Measurements from ENCODE around the gene WSB2. TPM values are rescaled to one million over a fixed set of nuclear protein-coding genes. Genes with fewer than 3 reads are reported as not detected.
"Not testable (repeated sequence)": the region's sequence is repeated elsewhere in the genome, so short reads cannot be mapped to it uniquely, and the experiment has no call there.

Gene WSB2
- total RNA-seq, 2 experiments from 2014 or later = 44.3 to 46.4 TPM

DNA sequence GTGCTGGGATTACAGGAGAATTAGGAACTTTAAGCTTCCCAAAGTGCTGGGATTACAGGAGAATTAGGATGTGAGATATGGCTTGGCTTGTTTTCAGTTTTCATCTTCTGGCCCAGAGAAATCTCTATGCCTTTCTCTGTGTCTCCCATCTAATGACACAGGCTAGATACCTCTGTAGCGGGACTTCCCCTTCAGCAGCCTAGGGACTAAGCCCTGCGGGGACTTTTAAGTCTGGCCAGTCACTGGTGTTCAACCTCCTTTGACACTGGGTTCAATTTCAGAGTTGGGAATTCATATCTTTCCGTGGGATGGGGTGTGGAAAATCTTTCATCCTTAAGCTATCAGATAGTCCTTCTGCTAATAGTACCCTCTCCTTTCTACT lies 38.3 kb downstream of the WSB2 start:
- Mint-ChIP-seq H3K27ac (no peak overlapping the region), H3K27me3 (no peaks in the 10 kb centered on the region), H3K9me3 (no peaks in the 10 kb centered on the region), H3K36me3 (ENCODE audit: low read depth) (peaks cover 67% of the 10 kb centered on the region), H3K4me1 (peaks cover 12% of the 10 kb centered on the region), H3K4me3 (no peak overlapping the region)
- ChIA-PET POLR2A (no interaction called here), CTCF (interaction anchor here (1.3 kb wide), 1 partner anchor 11 kb away, joined by 5 read pairs; no protein-coding TSS in a partner anchor)
- no peak for DNase-seq

GRCh38 chr12:118022097-118022727 lies 38.8 kb downstream of the WSB2 start:
- H3K4me1 Mint-ChIP-seq = peaks cover 17% of the 10 kb centered on the region
- CTCF ChIA-PET = interaction anchor here (1.3 kb wide), 1 partner anchor 11 kb away, joined by 5 read pairs; no protein-coding TSS in a partner anchor
- peak overlapping the region; percentile 28 for H3K27ac Mint-ChIP-seq
- H3K4me3 Mint-ChIP-seq, POLR2A ChIA-PET, H3K9me3 Mint-ChIP-seq, H3K27me3 Mint-ChIP-seq, DNase-seq: not testable (repeated sequence)
- peaks cover 62% of the 10 kb centered on the region for H3K36me3 Mint-ChIP-seq (ENCODE audit: low read depth)

- no peak overlapping the region for H3K4me3 Mint-ChIP-seq
Measured at GRCh38 chr12:118020036-118020435, 40.9 kb downstream of the WSB2 start.

DNA sequence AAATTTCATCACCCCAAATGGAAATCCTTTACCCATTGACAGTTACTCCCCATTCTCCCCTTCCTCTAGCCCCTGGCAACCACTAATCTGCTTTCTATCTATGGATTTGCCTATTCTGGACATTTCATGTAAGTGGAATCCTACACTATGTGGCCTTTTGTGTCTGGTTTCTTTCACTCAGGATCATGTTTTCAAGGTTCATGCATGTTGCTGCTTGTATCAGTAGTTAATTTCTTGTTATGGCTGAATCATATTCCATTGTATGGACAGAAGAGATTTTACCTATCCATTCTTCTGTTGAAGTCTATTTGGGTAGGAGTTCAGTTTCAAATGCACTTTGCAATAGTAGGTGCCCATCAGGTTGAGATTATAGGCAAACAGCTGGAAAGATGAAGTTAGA lies 43.1 kb downstream of the WSB2 start:
- peaks cover 8% of the 10 kb centered on the region for H3K27me3 Mint-ChIP-seq
- H3K36me3 Mint-ChIP-seq (ENCODE audit: low read depth) = peaks cover 36% of the 10 kb centered on the region
- H3K27ac Mint-ChIP-seq = peak overlapping the region; percentile 72
- ChIA-PET POLR2A (no interaction called here), CTCF (interaction anchor here (0.6 to 1.5 kb wide), 3 partner anchors 9 to 40 kb away, joined by 3 to 6 read pairs (median 3); no protein-coding TSS in a partner anchor)
- H3K4me3 Mint-ChIP-seq = peak overlapping the region; percentile 98
- H3K9me3 Mint-ChIP-seq = peaks cover 5% of the 10 kb centered on the region
- peaks cover 28% of the 10 kb centered on the region for H3K4me1 Mint-ChIP-seq
- no peak for DNase-seq

More at GRCh38 chr12:118020036-118020435, 40.9 kb downstream of the WSB2 start:
- DNase-seq = no peak
- no peak overlapping the region for H3K27ac Mint-ChIP-seq
- H3K9me3 Mint-ChIP-seq = no peaks in the 10 kb centered on the region
- CTCF ChIA-PET = interaction anchor here (1.0 kb wide), 1 partner anchor 42 kb away, joined by 3 read pairs; no protein-coding TSS in a partner anchor
- POLR2A ChIA-PET = no interaction called here
- H3K27me3 Mint-ChIP-seq = no peaks in the 10 kb centered on the region
- peaks cover 28% of the 10 kb centered on the region for H3K4me1 Mint-ChIP-seq
- H3K36me3 Mint-ChIP-seq (ENCODE audit: low read depth) = peaks cover 45% of the 10 kb centered on the region

GRCh38 chr12:118016424-118017264 lies 44.3 kb downstream of the WSB2 start, which contains the start of gene RFC5:
RFC5 (plus strand) TSS chr12:118016703; CDS start chr12:118016828, 125 bp downstream.
- H3K36me3 Mint-ChIP-seq (ENCODE audit: low read depth) = peaks cover 30% of the 10 kb centered on the region
- peak; percentile 98 for DNase-seq

DNA sequence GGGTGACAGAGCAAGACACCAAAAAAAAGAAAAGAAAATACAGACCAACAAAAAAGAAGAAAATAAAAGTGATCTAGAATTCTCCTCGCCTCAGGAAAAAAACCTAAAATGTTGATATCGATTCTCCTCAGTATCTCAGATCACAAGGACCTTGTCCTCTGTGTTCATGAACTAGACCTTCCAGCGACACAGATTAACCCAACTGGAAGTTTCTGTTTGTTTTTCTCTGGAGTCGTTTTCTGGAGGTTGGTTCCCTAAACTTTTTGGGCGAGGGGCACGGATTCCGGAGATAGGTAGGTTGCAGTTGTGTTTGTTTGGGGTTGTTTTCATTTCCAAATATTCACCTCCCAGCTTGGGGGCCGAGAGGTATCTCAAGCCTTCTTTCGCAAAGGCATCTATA lies 45.0 kb downstream of the WSB2 start:
- peaks cover 5% of the 10 kb centered on the region for H3K9me3 Mint-ChIP-seq
- H3K4me3 Mint-ChIP-seq = peak overlapping the region; percentile 98
- peak overlapping the region; percentile 36 for H3K27ac Mint-ChIP-seq
- H3K4me1 Mint-ChIP-seq = peaks cover 28% of the 10 kb centered on the region
- ChIA-PET CTCF (interaction anchor here (0.6 to 1.4 kb wide), 4 partner anchors 17 to 1652 kb away, joined by 3 to 5 read pairs (median 4); partner anchors contain the start of genes PRKAB1 and SUDS3), POLR2A (no interaction called here)
- DNase-seq = no peak
- peaks cover 25% of the 10 kb centered on the region for H3K36me3 Mint-ChIP-seq (ENCODE audit: low read depth)
- peaks cover 8% of the 10 kb centered on the region for H3K27me3 Mint-ChIP-seq

More at GRCh38 chr12:118016424-118017264, 44.3 kb downstream of the WSB2 start, which contains the start of gene RFC5:
- POLR2A ChIA-PET = interaction anchor here (0.8 to 1.1 kb wide), 2 partner anchors 10 to 40 kb away, joined by 3 read pairs; no protein-coding TSS in a partner anchor
- peaks cover 5% of the 10 kb centered on the region for H3K9me3 Mint-ChIP-seq
- peaks cover 28% of the 10 kb centered on the region for H3K4me1 Mint-ChIP-seq
- H3K4me3 Mint-ChIP-seq = peak within 1 kb of the TSS; percentile 98
- H3K27me3 Mint-ChIP-seq = peaks cover 8% of the 10 kb centered on the region
- CTCF ChIA-PET = interaction anchor here (0.6 to 1.5 kb wide), 8 partner anchors 18 to 1651 kb away, joined by 3 to 6 read pairs (median 4); partner anchors contain the start of genes PRKAB1 and SUDS3
- H3K27ac Mint-ChIP-seq = peak within 1 kb of the TSS; percentile 95

- DNase-seq = no peak
- no peak overlapping the region for H3K27ac Mint-ChIP-seq
- H3K4me1 Mint-ChIP-seq = peaks cover 28% of the 10 kb centered on the region
- POLR2A ChIA-PET = no interaction called here
- peaks cover 8% of the 10 kb centered on the region for H3K27me3 Mint-ChIP-seq
- CTCF ChIA-PET = no interaction called here
- H3K4me3 Mint-ChIP-seq = no peak overlapping the region
- H3K36me3 Mint-ChIP-seq (ENCODE audit: low read depth) = peaks cover 19% of the 10 kb centered on the region
- peaks cover 5% of the 10 kb centered on the region for H3K9me3 Mint-ChIP-seq
Measured at GRCh38 chr12:118015306-118015705, 45.7 kb downstream of the WSB2 start.

GRCh38 chr12:118013283-118013682 lies 47.7 kb downstream of the WSB2 start:
- H3K36me3 Mint-ChIP-seq (ENCODE audit: low read depth) = peaks cover 8% of the 10 kb centered on the region
- H3K27ac Mint-ChIP-seq = no peak overlapping the region
- peaks cover 21% of the 10 kb centered on the region for H3K4me1 Mint-ChIP-seq
- POLR2A ChIA-PET = no interaction called here
- no peak overlapping the region for H3K4me3 Mint-ChIP-seq
- DNase-seq = no peak
- H3K27me3 Mint-ChIP-seq = peaks cover 8% of the 10 kb centered on the region
- CTCF ChIA-PET = no interaction called here
- H3K9me3 Mint-ChIP-seq = peaks cover 5% of the 10 kb centered on the region

- CTCF ChIA-PET = interaction anchor here (0.6 kb wide), 2 partner anchors 16 to 153 kb away, joined by 3 to 4 read pairs; no protein-coding TSS in a partner anchor
- Mint-ChIP-seq H3K27ac (no peak overlapping the region), H3K4me1 (peaks cover 9% of the 10 kb centered on the region), H3K9me3 (peaks cover 5% of the 10 kb centered on the region), H3K27me3 (peaks cover 8% of the 10 kb centered on the region), H3K36me3 (ENCODE audit: low read depth) (peaks cover under 1% of the 10 kb centered on the region), H3K4me3 (no peak overlapping the region)
- no peak for DNase-seq
- POLR2A ChIA-PET = no interaction called here
Measured at GRCh38 chr12:118011961-118012360, 49.0 kb downstream of the WSB2 start.

DNA sequence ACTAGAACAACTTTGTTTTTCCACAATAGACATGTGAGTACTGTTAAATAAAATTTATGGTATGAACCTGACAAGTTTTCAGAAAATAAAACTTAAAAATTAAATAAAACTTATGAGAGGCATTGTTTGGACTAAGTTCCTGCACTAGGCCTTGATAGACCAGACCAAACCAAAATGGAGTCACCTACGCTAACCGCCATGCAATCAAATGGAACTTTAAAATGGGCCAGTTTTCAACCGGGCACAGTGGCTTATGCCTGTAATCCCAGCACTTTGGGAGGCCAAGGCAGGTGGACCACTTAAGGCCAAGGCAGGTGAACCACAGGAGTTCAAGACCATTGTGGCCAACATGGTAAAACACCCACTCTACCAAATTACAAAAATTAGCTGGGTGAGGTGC lies 49.6 kb downstream of the WSB2 start:
- ChIA-PET CTCF (interaction anchor here (0.6 to 1.3 kb wide), 2 partner anchors 12 to 16 kb away, joined by 3 to 4 read pairs; no protein-coding TSS in a partner anchor), POLR2A (no interaction called here)
- peaks cover 5% of the 10 kb centered on the region for H3K9me3 Mint-ChIP-seq
- no peak overlapping the region for H3K4me3 Mint-ChIP-seq
- peaks cover 8% of the 10 kb centered on the region for H3K27me3 Mint-ChIP-seq
- H3K36me3 Mint-ChIP-seq (ENCODE audit: low read depth) = no peaks in the 10 kb centered on the region
- H3K4me1 Mint-ChIP-seq = peaks cover 7% of the 10 kb centered on the region
- H3K27ac Mint-ChIP-seq = no peak overlapping the region
- DNase-seq = no peak

- no peaks in the 10 kb centered on the region for H3K36me3 Mint-ChIP-seq (ENCODE audit: low read depth)
- CTCF ChIA-PET = interaction anchor here (1.3 kb wide), 1 partner anchor 12 kb away, joined by 3 read pairs; no protein-coding TSS in a partner anchor
Measured at GRCh38 chr12:118010903-118011302, 50.1 kb downstream of the WSB2 start.

DNA sequence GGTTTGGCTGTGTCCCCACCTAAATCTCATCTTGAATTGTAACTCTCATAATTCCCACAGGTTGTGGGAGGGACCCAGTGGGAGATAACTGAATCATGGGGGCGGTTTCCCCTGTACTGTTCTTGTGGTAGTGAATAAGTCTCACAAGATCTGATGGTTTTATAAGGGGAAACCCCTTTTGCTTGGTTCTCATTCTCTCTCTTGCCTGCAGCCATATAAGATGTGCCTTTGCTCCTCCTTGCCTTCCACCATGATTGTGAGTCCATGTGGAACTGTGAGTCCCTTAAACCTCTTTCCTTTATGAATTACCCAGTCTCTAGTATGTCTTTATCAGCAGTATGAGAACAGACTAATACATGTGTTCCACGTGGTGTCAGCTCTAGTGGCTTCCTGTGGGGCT lies 61.2 kb downstream of the WSB2 start:
- H3K4me1 Mint-ChIP-seq; H3K36me3 Mint-ChIP-seq (ENCODE audit: low read depth); POLR2A ChIA-PET: not testable (repeated sequence)

More at GRCh38 chr12:118010903-118011302, 50.1 kb downstream of the WSB2 start:
- peaks cover 8% of the 10 kb centered on the region for H3K27me3 Mint-ChIP-seq
- peaks cover 2% of the 10 kb centered on the region for H3K4me1 Mint-ChIP-seq
- H3K9me3 Mint-ChIP-seq = peaks cover 5% of the 10 kb centered on the region
- POLR2A ChIA-PET = no interaction called here
- H3K27ac Mint-ChIP-seq = no peak overlapping the region
- no peak overlapping the region for H3K4me3 Mint-ChIP-seq
- DNase-seq = no peak

More for the DNA sequence above, 61.2 kb downstream of the WSB2 start:
- H3K27ac Mint-ChIP-seq, H3K4me3 Mint-ChIP-seq, H3K27me3 Mint-ChIP-seq, DNase-seq, H3K9me3 Mint-ChIP-seq: not testable (repeated sequence)
- CTCF ChIA-PET = interaction anchor here (1.5 kb wide), 1 partner anchor 11 kb away, joined by 3 read pairs; no protein-coding TSS in a partner anchor
